Activated CD4-positive, alpha-beta T cell treated with anti-CD3 and anti-CD28 coated beads for 24 hours (primary cell): Measurements from ENCODE around the gene PRR12.

Source experiments
- DNase-seq, 2 donors: peaks; one replicate each; pipeline ENCODE4 v3.0.0-alpha.2; 2020; ENCODE audit warnings: low read depth in 2 of 2

PRR12 gene

GRCh38 chr19:49560358-49560900, 30.6 kb upstream of the PRR12 start:
- no peak for DNase-seq

- DNase-seq = no peak
Observed at GRCh38 chr19:49564616-49565045, 26.4 kb upstream of the PRR12 start.

- DNase-seq = no peak
Observed at GRCh38 chr19:49565261-49565660, 25.7 kb upstream of the PRR12 start.

- DNase-seq = no peak
Observed at GRCh38 chr19:49566302-49566701, 24.7 kb upstream of the PRR12 start.

- DNase-seq = no peak
Observed at GRCh38 chr19:49567861-49568441, 23.0 kb upstream of the PRR12 start.

- DNase-seq = peak in 1 of 2 donors; percentile 58
Observed at GRCh38 chr19:49570138-49570856, 20.7 kb upstream of the PRR12 start.

GRCh38 chr19:49570997-49571676, 19.8 kb upstream of the PRR12 start:
- no peak for DNase-seq

GRCh38 chr19:49573009-49573408, 18.0 kb upstream of the PRR12 start:
- DNase-seq = no peak

GRCh38 chr19:49573425-49573824, 17.6 kb upstream of the PRR12 start:
- DNase-seq = no peak

- no peak for DNase-seq
Observed at GRCh38 chr19:49574206-49574755, 16.7 kb upstream of the PRR12 start.

GRCh38 chr19:49579193-49579592, 11.8 kb upstream of the PRR12 start:
- DNase-seq = no peak

GRCh38 chr19:49579947-49580263, 11.1 kb upstream of the PRR12 start:
- no peak for DNase-seq

- DNase-seq = peak; percentile 94 to 95
Observed at GRCh38 chr19:49580264-49581006, 10.5 kb upstream of the PRR12 start, which contains the start of gene NOSIP. Gene NOSIP, minus strand, starts transcription at chr19:49580556. Its CDS starts 19,865 bp downstream, at chr19:49560691.

- no peak for DNase-seq
Observed at GRCh38 chr19:49581007-49581508, 9.9 kb upstream of the PRR12 start, which contains the start of gene PRRG2. Gene PRRG2, plus strand, starts transcription at chr19:49581316. Its CDS starts 1,904 bp downstream, at chr19:49583220.

- no peak for DNase-seq
Observed at GRCh38 chr19:49583239-49583638, 7.7 kb upstream of the PRR12 start.

- no peak for DNase-seq
Observed at GRCh38 chr19:49585023-49585422, 6.0 kb upstream of the PRR12 start.

- no peak for DNase-seq
Observed at GRCh38 chr19:49587227-49587626, 3.8 kb upstream of the PRR12 start.

GRCh38 chr19:49588365-49589122, 2.4 kb upstream of the PRR12 start:
- no peak for DNase-seq

- no peak for DNase-seq
Observed at GRCh38 chr19:49589502-49589905, 1.5 kb upstream of the PRR12 start.
